Peyer's patch (tissue), 4 donors: ENCODE data around the gene NEU2.

Experiments used
- POLR2A ChIP-seq, 2 donors: fragments of 450-650 bp; IDR thresholded peaks; one replicate each; pipeline ENCODE4 v1.5.1; 2017; ENCODE audit warnings: antibody characterized with exemption in 2 of 2, mild to moderate bottlenecking in 2 of 2, moderate library complexity in 2 of 2
- TF ChIP-seq, protein P1 (sequence below), 6 experiments: fragments of 450-650 bp in 4 of 6; fragments of 200-600 bp in 2 of 6; sonication (generic) in 1 of 6; IDR thresholded peaks; one replicate each; pipeline ENCODE4 v1.5.1; 2017 to 2019; ENCODE audit warnings: antibody characterized with exemption in 6 of 6, mild to moderate bottlenecking in 3 of 6, moderate library complexity in 1 of 6

- TF ChIP-seq, protein P1, sequence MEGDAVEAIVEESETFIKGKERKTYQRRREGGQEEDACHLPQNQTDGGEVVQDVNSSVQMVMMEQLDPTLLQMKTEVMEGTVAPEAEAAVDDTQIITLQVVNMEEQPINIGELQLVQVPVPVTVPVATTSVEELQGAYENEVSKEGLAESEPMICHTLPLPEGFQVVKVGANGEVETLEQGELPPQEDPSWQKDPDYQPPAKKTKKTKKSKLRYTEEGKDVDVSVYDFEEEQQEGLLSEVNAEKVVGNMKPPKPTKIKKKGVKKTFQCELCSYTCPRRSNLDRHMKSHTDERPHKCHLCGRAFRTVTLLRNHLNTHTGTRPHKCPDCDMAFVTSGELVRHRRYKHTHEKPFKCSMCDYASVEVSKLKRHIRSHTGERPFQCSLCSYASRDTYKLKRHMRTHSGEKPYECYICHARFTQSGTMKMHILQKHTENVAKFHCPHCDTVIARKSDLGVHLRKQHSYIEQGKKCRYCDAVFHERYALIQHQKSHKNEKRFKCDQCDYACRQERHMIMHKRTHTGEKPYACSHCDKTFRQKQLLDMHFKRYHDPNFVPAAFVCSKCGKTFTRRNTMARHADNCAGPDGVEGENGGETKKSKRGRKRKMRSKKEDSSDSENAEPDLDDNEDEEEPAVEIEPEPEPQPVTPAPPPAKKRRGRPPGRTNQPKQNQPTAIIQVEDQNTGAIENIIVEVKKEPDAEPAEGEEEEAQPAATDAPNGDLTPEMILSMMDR (IDR thresholded peaks at IDR 0.05): no peak
- no peak for TF ChIP-seq POLR2A (IDR thresholded peaks at IDR 0.05)
Observed at GRCh38 chr2:233074106-233074505, 41.6 kb downstream of the NEU2 start.
